PC-3 (cell line): ENCODE results near the gene EIF4EBP3. TPM values are rescaled to one million over a fixed set of nuclear protein-coding genes. Genes with fewer than 3 reads are reported as not detected.
"Not testable (repeated sequence)": the region's sequence is repeated elsewhere in the genome, so short reads cannot be mapped to it uniquely, and the experiment has no call there.

Experiments
- ATAC-seq: fragments of 200-7000 bp; cut with Tn5 transposase; 2 replicates; pipeline ENCODE4 v1.9.1; 2020; ENCODE audit warnings: mild to moderate bottlenecking, moderate library complexity
- BruUV-seq: library from RNA; stranded (reverse); fragments of 400-500 nt; replicated peaks from 2 replicates; lab custom pipeline; 2021; lab: Mats Ljungman, UMichigan
- CTCF ChIA-PET: fragments of 300-600 bp; sonication (Branson Sonifier 250); formaldehyde crosslinking; loops from one replicate; lab custom pipeline; 2022; ENCODE audit warnings: antibody characterized with exemption; lab: Charles Lee
- POLR2A ChIA-PET: fragments of 300-600 bp; sonication (Branson Sonifier 250); formaldehyde crosslinking; loops from one replicate; lab custom pipeline; 2022; ENCODE audit warnings: antibody characterized with exemption; ENCODE audit not compliant: unreplicated experiment; lab: Charles Lee
- DNase-seq: peaks from one replicate; pipeline ENCODE4 v3.0.0-alpha.2; 2015
- H2AFZ ChIP-seq: fragments of 300-600 bp; sonication (generic); 2 replicates; pipeline ENCODE4 v1.6.0; 2016; ENCODE audit warnings: antibody characterized with exemption, low read length
- H3F3A ChIP-seq: fragments of 300-600 bp; sonication (generic); one replicate; pipeline ENCODE4 v1.6.0; 2017; ENCODE audit warnings: antibody characterized with exemption, low read length, control low read depth, mild to moderate bottlenecking; ENCODE audit not compliant: unreplicated experiment
- H3K27ac ChIP-seq: fragments of 300-600 bp; sonication (generic); 2 replicates; pipeline ENCODE4 v1.5.1; 2016; ENCODE audit warnings: mild to moderate bottlenecking, low read length
- H3K27me3 ChIP-seq: fragments of 300-600 bp; sonication (generic); 2 replicates; pipeline ENCODE4 v1.6.1; 2016; ENCODE audit warnings: low read length, mixed read lengths
- H3K36me3 ChIP-seq: fragments of 300-600 bp; sonication (generic); 2 replicates; pipeline ENCODE4 v1.6.1; 2016; ENCODE audit warnings: low read depth, mixed run types, low read length, mixed read lengths
- H3K4me1 ChIP-seq: fragments of 300-600 bp; sonication (generic); 2 replicates; pipeline ENCODE4 v1.5.1; 2016; ENCODE audit warnings: low read length; ENCODE audit not compliant: insufficient read depth
- H3K4me2 ChIP-seq: fragments of 300-600 bp; sonication (generic); 2 replicates; pipeline ENCODE4 v1.6.0; 2016; ENCODE audit warnings: low read length
- H3K4me3 ChIP-seq: fragments of 300-600 bp; sonication (generic); 2 replicates; pipeline ENCODE4 v1.5.1; 2016; ENCODE audit warnings: mild to moderate bottlenecking, low read length, mixed read lengths
- H3K79me2 ChIP-seq: fragments of 300-600 bp; sonication (generic); 2 replicates; pipeline ENCODE4 v1.6.1; 2017; ENCODE audit warnings: low read length, mixed read lengths
- H3K9ac ChIP-seq: fragments of 300-600 bp; sonication (generic); 2 replicates; pipeline ENCODE4 v1.6.0; 2016; ENCODE audit warnings: mild to moderate bottlenecking, low read length
- H3K9me2 ChIP-seq: fragments of 300-600 bp; sonication (generic); replicated peaks from 2 replicates; pipeline ENCODE4 v1.6.1; 2016; ENCODE audit warnings: mixed run types, low read length, mixed read lengths
- H3K9me3 ChIP-seq: fragments of 300-600 bp; sonication (generic); 2 replicates; pipeline ENCODE4 v1.6.1; 2016; ENCODE audit warnings: low read length, mixed read lengths
- H4K20me1 ChIP-seq: fragments of 300-600 bp; sonication (generic); 2 replicates; pipeline ENCODE4 v1.6.1; 2016; ENCODE audit warnings: low read length, mixed read lengths
- EZH2 ChIP-seq: fragments of 300-600 bp; sonication (generic); IDR thresholded peaks from one replicate; pipeline ENCODE4 v1.6.1; 2017; ENCODE audit warnings: antibody characterized with exemption, mild to moderate bottlenecking, low read length; ENCODE audit not compliant: unreplicated experiment
- EZH2phosphoT487 ChIP-seq: fragments of 300-600 bp; sonication (generic); IDR thresholded peaks from 2 replicates; pipeline ENCODE4 v1.6.1; 2018; ENCODE audit warnings: mild to moderate bottlenecking, antibody characterized with exemption, low read length, borderline replicate concordance
- intact Hi-C: fragments of 100-400 bp; cut with micrococcal nuclease; formaldehyde crosslinking; loops from 2 replicates; pipeline ENCODE4 v1.9.0; 2023
- total RNA-seq: library from RNA; depleted of rRNA; stranded (reverse); fragments of >200 nt; gene quantifications from 2 replicates; pipeline ENCODE4 v1.2.3, GENCODE V29; 2014
- TF ChIP-seq, protein P1 (sequence below): fragments of 300-600 bp; sonication (generic); conservative IDR thresholded peaks from 2 replicates; pipeline ENCODE4 v1.5.1; 2017; ENCODE audit warnings: antibody characterized with exemption, low read depth, mild to moderate bottlenecking, low read length

The EIF4EBP3 gene
- total RNA-seq, 1 experiment from 2014 or later, result not detected

DNA sequence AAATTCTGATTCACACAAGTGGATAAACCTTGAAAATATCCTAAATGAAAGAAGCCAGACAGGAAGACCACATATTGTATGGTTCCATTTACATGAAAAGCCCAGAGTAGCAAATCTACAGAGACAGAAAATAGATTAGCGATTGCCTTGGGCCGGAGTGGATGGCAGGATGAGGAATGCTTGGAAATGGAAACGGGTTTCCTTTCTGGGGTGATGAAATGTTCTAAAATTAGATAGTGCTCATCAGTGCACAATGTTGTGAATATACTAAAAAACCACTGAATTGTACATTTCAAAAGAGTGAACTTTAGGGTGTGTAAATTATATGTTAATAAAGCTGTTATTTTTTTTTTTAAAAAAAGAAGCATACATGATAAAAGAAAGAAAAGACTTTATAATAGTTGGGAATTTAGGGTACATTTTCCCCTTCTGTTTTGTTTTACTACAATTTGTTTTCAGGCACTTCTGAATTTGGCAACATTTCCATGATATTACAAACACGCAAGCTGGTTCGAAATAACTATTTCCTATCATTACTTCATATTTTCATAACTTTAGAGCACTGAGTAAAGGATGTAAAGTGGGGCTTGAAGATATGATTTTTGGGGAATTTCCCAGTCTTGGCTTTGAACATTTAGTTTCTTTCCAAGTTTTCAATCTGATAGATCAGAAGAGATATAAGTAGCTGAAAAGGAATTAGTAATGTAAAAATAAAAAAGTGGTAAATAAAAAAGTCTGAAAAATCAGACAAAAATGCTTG lies 41.0 kb downstream of the EIF4EBP3 start:
- ChIA-PET POLR2A (no interaction called here), CTCF (no interaction called here)
- no TSS peak for BruUV-seq
- H3K9me2 ChIP-seq, result no peaks in the 10 kb centered on the region
- H3K9ac ChIP-seq, result no peak overlapping the region
- H3K27ac ChIP-seq, result no peak overlapping the region
- intact Hi-C loops, result no loop called here
- no peaks in the 10 kb centered on the region for H3K4me1 ChIP-seq
- no peaks in the 10 kb centered on the region for H4K20me1 ChIP-seq
- H3K27me3 ChIP-seq, result no peaks in the 10 kb centered on the region
- H3K9me3 ChIP-seq, result no peaks in the 10 kb centered on the region
- no peaks in the 10 kb centered on the region for H3K36me3 ChIP-seq
- DNase-seq (no peak), ATAC-seq (no peak)
- no peak overlapping the region for H2AFZ ChIP-seq
- no peaks in the 10 kb centered on the region for H3F3A ChIP-seq
- H3K4me3 ChIP-seq, result no peak overlapping the region
- H3K4me2 ChIP-seq, result no peak overlapping the region
- H3K79me2 ChIP-seq, result no peaks in the 10 kb centered on the region
- TF ChIP-seq EZH2phosphoT487, result no peak
- TF ChIP-seq, protein P1, sequence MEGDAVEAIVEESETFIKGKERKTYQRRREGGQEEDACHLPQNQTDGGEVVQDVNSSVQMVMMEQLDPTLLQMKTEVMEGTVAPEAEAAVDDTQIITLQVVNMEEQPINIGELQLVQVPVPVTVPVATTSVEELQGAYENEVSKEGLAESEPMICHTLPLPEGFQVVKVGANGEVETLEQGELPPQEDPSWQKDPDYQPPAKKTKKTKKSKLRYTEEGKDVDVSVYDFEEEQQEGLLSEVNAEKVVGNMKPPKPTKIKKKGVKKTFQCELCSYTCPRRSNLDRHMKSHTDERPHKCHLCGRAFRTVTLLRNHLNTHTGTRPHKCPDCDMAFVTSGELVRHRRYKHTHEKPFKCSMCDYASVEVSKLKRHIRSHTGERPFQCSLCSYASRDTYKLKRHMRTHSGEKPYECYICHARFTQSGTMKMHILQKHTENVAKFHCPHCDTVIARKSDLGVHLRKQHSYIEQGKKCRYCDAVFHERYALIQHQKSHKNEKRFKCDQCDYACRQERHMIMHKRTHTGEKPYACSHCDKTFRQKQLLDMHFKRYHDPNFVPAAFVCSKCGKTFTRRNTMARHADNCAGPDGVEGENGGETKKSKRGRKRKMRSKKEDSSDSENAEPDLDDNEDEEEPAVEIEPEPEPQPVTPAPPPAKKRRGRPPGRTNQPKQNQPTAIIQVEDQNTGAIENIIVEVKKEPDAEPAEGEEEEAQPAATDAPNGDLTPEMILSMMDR, result no peak

DNA sequence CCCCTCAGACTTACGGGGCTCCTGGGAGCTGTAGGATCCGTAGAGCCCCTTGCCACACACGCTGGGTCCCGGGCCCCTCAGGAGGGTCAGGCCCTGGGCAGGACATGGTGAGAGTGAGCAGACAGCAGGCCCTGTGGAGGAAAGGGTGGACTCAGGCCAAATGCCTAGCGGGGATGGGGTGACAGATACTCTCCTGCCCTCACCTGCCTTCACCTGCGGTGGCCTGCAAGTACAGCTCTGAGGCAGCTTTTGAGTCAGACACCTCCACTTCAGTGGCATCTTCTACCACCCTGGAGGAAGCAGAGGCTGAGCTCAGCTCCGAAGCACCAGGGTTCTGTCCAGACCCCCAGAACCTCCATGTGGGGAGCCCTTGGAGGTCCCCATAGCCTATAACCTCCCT lies 43.4 kb downstream of the EIF4EBP3 start:
- ChIA-PET CTCF (no interaction called here), POLR2A (no interaction called here)
- Histone ChIP-seq H3K27me3 (no peaks in the 10 kb centered on the region), H3K9me2 (no peaks in the 10 kb centered on the region), H3K79me2 (no peaks in the 10 kb centered on the region), H2AFZ (no peak overlapping the region), H3K9ac (no peak overlapping the region), H3F3A (no peaks in the 10 kb centered on the region), H3K4me2 (no peak overlapping the region), H3K36me3 (no peaks in the 10 kb centered on the region), H3K27ac (no peak overlapping the region), H3K4me3 (no peak overlapping the region), H4K20me1 (no peaks in the 10 kb centered on the region), H3K9me3 (no peaks in the 10 kb centered on the region), H3K4me1 (no peaks in the 10 kb centered on the region)
- ATAC-seq (no peak), DNase-seq (no peak)
- TF ChIP-seq EZH2 (no peak), EZH2phosphoT487 (no peak)
- TF ChIP-seq, protein P1, result no peak
- intact Hi-C loops, result no loop called here
- no TSS peak for BruUV-seq

DNA sequence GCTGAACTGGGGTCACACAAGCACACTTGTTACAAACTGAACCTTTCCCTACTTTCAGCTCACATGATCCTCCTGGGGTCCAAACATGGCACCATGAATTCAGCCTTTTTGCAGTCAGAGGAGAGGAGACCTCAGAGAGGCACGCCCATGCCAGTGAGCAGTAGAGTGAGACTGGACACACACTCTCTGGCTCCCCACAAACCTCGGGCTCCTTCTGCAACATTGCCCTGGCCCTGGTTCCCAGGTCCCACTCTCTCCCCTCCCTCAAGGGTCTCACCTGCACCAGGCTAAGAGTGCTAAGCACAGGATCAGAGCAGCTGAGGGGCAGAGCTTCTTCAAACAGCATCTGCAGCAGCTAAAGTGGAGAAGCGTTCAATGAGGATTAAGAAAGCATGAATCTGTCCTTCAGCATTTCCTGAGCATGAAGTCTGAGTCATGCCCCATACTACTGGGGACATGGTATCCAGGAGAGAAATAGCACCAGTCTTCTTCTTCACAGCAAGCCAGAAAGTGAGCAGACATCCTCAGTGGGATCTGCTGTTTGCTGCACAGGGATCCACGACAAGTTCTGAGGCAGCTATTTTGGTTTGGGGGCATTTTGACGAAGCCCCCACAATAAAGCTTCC lies 44.4 kb downstream of the EIF4EBP3 start:
- Histone ChIP-seq H3K9me3 (no peaks in the 10 kb centered on the region), H2AFZ (no peak overlapping the region), H3K4me1 (no peaks in the 10 kb centered on the region), H4K20me1 (no peaks in the 10 kb centered on the region), H3K4me3 (no peak overlapping the region), H3K4me2 (no peak overlapping the region), H3F3A (no peaks in the 10 kb centered on the region), H3K9me2 (no peaks in the 10 kb centered on the region), H3K36me3 (no peaks in the 10 kb centered on the region), H3K27me3 (no peaks in the 10 kb centered on the region), H3K79me2 (no peaks in the 10 kb centered on the region), H3K27ac (no peak overlapping the region), H3K9ac (no peak overlapping the region)
- POLR2A ChIA-PET, result no interaction called here
- TF ChIP-seq EZH2 (no peak), EZH2phosphoT487 (no peak)
- TF ChIP-seq, protein P1, result no peak
- no TSS peak for BruUV-seq
- intact Hi-C loops, result no loop called here
- CTCF ChIA-PET, result no interaction called here
- peak; percentile 20 for DNase-seq
- peak; percentile 60 for ATAC-seq

DNA sequence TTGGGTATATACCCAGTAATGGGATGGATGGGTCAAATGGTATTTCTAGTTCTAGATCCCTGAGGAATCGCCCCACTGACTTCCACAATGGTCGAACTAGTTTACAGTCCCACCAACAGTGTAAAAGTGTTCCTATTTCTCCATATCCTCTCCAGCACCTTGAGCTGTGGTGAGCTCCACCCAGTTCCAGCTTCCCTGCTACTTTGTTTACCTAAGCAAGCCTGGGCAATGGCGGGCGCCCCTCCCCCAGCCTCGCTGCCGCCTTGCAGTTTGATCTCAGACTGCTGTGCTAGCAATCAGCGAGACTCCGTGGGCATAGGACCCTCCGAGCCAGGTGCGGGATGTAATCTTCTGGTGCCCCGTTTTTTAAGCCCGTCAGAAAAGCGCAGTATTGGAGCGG lies 45.6 kb downstream of the EIF4EBP3 start:
- H3K27me3 ChIP-seq, H3K9me2 ChIP-seq, H3K4me1 ChIP-seq, DNase-seq, H3K9me3 ChIP-seq, ATAC-seq, H3F3A ChIP-seq, H3K27ac ChIP-seq, CTCF ChIA-PET, BruUV-seq, POLR2A ChIA-PET, H3K9ac ChIP-seq, H3K79me2 ChIP-seq, H4K20me1 ChIP-seq, H2AFZ ChIP-seq, intact Hi-C loops, H3K36me3 ChIP-seq, H3K4me2 ChIP-seq, H3K4me3 ChIP-seq: not testable (repeated sequence)
